ENCODE data around the gene KLHL29. TPM values are rescaled to one million over a fixed set of nuclear protein-coding genes. Genes with fewer than 3 reads are reported as not detected.

The KLHL29 gene
- polyA plus RNA-seq, 1 of the 3 experiments (the other 2 are of a cell fraction), result 4.6 TPM

DNA sequence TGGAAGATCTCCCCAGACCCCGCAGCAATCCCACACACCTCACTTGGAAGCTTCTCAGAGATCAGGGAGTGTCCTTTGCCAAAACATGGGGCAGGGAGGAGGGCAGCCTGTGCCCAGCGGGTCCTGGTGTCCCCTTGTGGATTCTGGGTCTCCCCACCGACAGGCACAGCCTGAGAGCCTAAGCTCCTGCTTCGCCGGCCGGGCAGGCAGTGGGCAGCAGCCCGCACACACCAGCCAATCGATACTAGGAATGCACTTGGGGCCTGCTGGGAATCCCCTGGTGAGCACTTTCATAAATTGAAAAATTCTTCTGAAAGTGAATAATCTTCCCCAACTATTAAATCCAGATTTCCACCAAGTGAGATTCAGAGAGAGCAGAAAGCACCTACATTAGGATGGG, 296.0 kb downstream of the KLHL29 start:
- Histone ChIP-seq H4K20me1 (ENCODE audit: insufficient read depth) (no peaks in the 10 kb centered on the region), H3K9me3 (no peaks in the 10 kb centered on the region), H3K27me3 (ENCODE audit: insufficient read depth) (no peaks in the 10 kb centered on the region), H3K27ac (ENCODE audit: low read depth in 2 of 2, low read length in 1 of 2) (no peak overlapping the region; a peak in 1 of 4 replicates), H3K79me2 (ENCODE audit: insufficient read depth) (no peaks in the 10 kb centered on the region), H3K36me3 (replicated peaks in 1 of 2; ENCODE audit: control insufficient read depth in 1 of 2, insufficient read depth in 2 of 2, low read length in 1 of 2) (no peaks in the 10 kb centered on the region), H3K4me2 (no peak overlapping the region), H3K4me1 (ENCODE audit: control insufficient read depth in 1 of 2, insufficient read depth in 2 of 2, low read depth in 1 of 2, low read length in 1 of 2) (peaks cover 0 to 21% of the 10 kb centered on the region in 2 experiments; a peak in 1 of 4 replicates), H2AFZ (ENCODE audit: low read depth) (no peak overlapping the region), H3K9ac (no peak overlapping the region), H3F3A (replicated peaks; ENCODE audit: insufficient read depth) (no peaks in the 10 kb centered on the region), H3K9me2 (no peaks in the 10 kb centered on the region), H3K4me3 (ENCODE audit: low read depth in 2 of 2, low read length in 1 of 2) (no peak overlapping the region)
- 82% methylated on average over 6 of the region's 8 CpGs for WGBS (ENCODE audit: low lambda C conversion rate)
- CTCF ChIA-PET, result no interaction called here
- TF ChIP-seq FOXJ3 (CRISPR knock-in tag; IDR thresholded peaks at IDR 0.05) (no peak), ELF1 (IDR thresholded peaks at IDR 0.05) (no peak), TEAD4 (IDR thresholded peaks at IDR 0.05; ENCODE audit: borderline replicate concordance, insufficient read depth) (no peak), RXRA (IDR thresholded peaks at IDR 0.05; ENCODE audit: borderline replicate concordance, low read depth) (no peak)
- TF ChIP-seq, protein P1, sequence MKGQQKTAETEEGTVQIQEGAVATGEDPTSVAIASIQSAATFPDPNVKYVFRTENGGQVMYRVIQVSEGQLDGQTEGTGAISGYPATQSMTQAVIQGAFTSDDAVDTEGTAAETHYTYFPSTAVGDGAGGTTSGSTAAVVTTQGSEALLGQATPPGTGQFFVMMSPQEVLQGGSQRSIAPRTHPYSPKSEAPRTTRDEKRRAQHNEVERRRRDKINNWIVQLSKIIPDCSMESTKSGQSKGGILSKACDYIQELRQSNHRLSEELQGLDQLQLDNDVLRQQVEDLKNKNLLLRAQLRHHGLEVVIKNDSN (IDR thresholded peaks at IDR 0.05; ENCODE audit: borderline replicate concordance, low read depth), result no peak
- POLR2A ChIA-PET, result no interaction called here
- DNase-seq, result no peak

DNA sequence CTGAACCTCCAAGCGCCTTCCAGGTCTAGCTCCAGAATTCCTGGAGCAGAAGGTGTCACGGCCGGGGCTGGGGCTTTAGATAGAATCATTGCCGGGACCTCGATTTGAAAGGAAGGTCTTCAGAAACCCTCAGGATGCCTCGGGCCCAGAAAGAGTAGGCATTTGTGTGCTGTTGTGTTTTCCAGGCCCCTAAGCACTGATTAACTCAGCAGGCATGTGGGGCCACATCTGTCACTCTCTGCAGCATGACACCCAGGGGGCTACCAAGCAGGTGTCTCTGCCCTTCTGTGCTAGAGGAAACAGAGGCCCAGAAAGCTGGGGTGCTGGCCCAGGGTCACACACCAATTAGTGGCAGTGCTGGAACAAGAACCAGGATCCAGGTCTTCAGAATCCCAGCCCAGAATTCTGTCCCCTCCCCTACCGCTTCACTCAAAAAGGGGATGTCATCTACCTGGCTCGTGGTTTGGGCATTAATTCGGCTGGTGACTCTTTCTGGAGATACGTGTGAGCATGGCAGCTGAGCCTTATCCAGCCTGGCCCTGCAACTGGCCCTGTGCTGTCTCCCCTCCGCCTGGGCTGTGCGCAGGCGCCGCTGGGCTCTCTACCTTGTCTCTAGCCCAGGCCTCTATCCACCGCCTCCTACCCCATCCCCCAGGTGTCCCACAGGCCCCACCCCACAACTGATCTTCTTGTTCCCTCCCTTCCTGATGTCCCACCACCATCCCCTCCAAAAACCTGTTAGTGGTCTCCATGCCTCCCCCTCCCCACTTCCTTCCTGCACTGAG, 296.6 kb downstream of the KLHL29 start:
- 87% methylated on average over 11 of the region's 15 CpGs for WGBS (ENCODE audit: low lambda C conversion rate)
- Histone ChIP-seq H3K4me2 (no peak overlapping the region), H3K36me3 (replicated peaks in 1 of 2; ENCODE audit: control insufficient read depth in 1 of 2, insufficient read depth in 2 of 2, low read length in 1 of 2) (no peaks in the 10 kb centered on the region), H3K9me2 (no peaks in the 10 kb centered on the region), H3F3A (replicated peaks; ENCODE audit: insufficient read depth) (no peaks in the 10 kb centered on the region), H3K4me1 (ENCODE audit: control insufficient read depth in 1 of 2, insufficient read depth in 2 of 2, low read depth in 1 of 2, low read length in 1 of 2) (peaks cover 0 to 21% of the 10 kb centered on the region in 2 experiments; a peak in 1 of 4 replicates), H3K9me3 (no peaks in the 10 kb centered on the region), H3K4me3 (ENCODE audit: low read depth in 2 of 2, low read length in 1 of 2) (no peak overlapping the region), H4K20me1 (ENCODE audit: insufficient read depth) (no peaks in the 10 kb centered on the region), H3K79me2 (ENCODE audit: insufficient read depth) (no peaks in the 10 kb centered on the region), H2AFZ (ENCODE audit: low read depth) (no peak overlapping the region), H3K9ac (no peak overlapping the region), H3K27ac (ENCODE audit: low read depth in 2 of 2, low read length in 1 of 2) (no peak overlapping the region; a peak in 1 of 4 replicates), H3K27me3 (ENCODE audit: insufficient read depth) (no peaks in the 10 kb centered on the region)
- ChIA-PET CTCF (interaction anchor here (1.7 kb wide), 1 partner anchor 9 kb away, joined by 6 read pairs; no protein-coding TSS in a partner anchor), POLR2A (no interaction called here)
- no peak for DNase-seq
- no peak for TF ChIP-seq FOXM1 (IDR thresholded peaks at IDR 0.05; ENCODE audit: low read depth)
- no peak for TF ChIP-seq FOSL2 (IDR thresholded peaks at IDR 0.05; ENCODE audit: borderline replicate concordance, low read depth)
- no peak for TF ChIP-seq TCF12 (IDR thresholded peaks at IDR 0.05)
- no peak for TF ChIP-seq SIN3A (IDR thresholded peaks at IDR 0.05; ENCODE audit: borderline replicate concordance, low read depth, low read length)
- TF ChIP-seq, protein P2, sequence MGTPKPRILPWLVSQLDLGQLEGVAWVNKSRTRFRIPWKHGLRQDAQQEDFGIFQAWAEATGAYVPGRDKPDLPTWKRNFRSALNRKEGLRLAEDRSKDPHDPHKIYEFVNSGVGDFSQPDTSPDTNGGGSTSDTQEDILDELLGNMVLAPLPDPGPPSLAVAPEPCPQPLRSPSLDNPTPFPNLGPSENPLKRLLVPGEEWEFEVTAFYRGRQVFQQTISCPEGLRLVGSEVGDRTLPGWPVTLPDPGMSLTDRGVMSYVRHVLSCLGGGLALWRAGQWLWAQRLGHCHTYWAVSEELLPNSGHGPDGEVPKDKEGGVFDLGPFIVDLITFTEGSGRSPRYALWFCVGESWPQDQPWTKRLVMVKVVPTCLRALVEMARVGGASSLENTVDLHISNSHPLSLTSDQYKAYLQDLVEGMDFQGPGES (IDR thresholded peaks at IDR 0.05; ENCODE audit: low read depth, low read length), result no peak

All from SK-N-SH (cell line).